Tibial nerve (tissue), 4 donors: ENCODE results near the gene JAZF1.

Experiments
- EP300 ChIP-seq, 2 donors: sonication (generic); formaldehyde crosslinking; IDR thresholded peaks; one replicate each; pipeline ENCODE4 v1.6.1; 2017; ENCODE audit warnings: antibody characterized with exemption in 2 of 2, mild to moderate bottlenecking in 1 of 2
- POLR2A ChIP-seq, 2 donors: fragments of 450-650 bp; IDR thresholded peaks; one replicate each; pipeline ENCODE4 v1.6.1; 2017; ENCODE audit warnings: antibody characterized with exemption in 2 of 2, mild to moderate bottlenecking in 2 of 2, moderate library complexity in 2 of 2
- TF ChIP-seq, protein P1 (sequence below), 5 experiments: fragments of 200-600 bp in 3 of 5; fragments of 450-650 bp in 2 of 5; sonication (generic) in 3 of 5; IDR thresholded peaks; one replicate each; pipeline ENCODE4 v1.5.1; 2016 to 2019; ENCODE audit warnings: antibody characterized with exemption in 5 of 5, mild to moderate bottlenecking in 3 of 5, moderate library complexity in 2 of 5

DNA sequence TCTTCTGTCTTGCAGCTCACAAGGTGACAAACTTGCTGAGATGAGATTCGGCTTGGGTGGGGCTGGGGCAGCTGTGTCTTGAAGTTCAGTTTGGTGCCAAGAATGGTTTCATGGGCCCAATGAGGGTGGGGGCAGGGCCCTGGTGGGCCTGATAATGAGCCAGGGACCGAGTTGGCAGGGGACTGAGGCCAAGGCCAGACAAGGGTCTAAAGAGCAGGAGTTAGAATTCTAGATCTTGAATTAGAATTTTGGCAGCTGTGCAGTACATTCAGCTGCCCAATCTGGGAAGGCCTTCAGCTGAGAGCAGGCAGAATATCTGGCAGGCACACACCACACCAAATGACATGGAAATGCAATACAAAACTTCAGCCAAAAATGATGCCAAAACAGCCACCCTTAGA is 1.5 kb upstream of the JAZF1 start:
- no peak for TF ChIP-seq POLR2A (IDR thresholded peaks at IDR 0.05)
- TF ChIP-seq, protein P1, sequence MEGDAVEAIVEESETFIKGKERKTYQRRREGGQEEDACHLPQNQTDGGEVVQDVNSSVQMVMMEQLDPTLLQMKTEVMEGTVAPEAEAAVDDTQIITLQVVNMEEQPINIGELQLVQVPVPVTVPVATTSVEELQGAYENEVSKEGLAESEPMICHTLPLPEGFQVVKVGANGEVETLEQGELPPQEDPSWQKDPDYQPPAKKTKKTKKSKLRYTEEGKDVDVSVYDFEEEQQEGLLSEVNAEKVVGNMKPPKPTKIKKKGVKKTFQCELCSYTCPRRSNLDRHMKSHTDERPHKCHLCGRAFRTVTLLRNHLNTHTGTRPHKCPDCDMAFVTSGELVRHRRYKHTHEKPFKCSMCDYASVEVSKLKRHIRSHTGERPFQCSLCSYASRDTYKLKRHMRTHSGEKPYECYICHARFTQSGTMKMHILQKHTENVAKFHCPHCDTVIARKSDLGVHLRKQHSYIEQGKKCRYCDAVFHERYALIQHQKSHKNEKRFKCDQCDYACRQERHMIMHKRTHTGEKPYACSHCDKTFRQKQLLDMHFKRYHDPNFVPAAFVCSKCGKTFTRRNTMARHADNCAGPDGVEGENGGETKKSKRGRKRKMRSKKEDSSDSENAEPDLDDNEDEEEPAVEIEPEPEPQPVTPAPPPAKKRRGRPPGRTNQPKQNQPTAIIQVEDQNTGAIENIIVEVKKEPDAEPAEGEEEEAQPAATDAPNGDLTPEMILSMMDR (IDR thresholded peaks at IDR 0.05): no peak
- no peak for TF ChIP-seq EP300 (IDR thresholded peaks at IDR 0.05)
